Activated T-cell treated with anti-CD3 and anti-CD28 coated beads, Interleukin-2, amount 50 U/mL, for 48 hours (primary cell): ENCODE data around the gene UBQLN4.
"Not testable (repeated sequence)": the region's sequence is repeated elsewhere in the genome, so short reads cannot be mapped to it uniquely, and the experiment has no call there.

Experiments
- DNase-seq, 2 experiments: peaks; one replicate each; pipeline ENCODE4 v3.0.0-alpha.2; 2020

Gene UBQLN4

DNA sequence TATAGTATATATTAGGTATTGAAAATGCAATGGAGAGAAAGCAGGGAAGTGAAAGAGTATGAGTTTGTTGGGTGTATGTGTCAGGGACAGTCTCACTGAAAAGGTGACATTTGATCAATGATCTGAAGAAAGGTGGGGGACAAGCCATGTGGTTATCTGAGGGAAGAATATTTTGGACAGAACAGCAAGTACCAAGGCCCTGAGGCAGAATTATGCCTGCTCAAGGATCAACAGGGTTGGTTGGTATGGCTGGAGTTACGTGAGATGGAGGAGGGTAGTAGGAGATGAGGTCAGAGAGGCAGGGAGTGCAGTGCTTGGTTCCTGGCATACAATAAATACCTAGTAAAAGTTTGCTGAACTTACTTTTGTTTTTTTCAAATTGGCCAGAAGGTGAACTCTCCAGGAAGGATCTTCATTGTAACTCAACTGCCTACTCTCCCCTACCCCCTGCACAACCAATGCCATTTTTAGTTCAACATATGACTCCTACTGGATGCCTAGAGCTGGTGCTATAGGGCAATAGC is 2.8 kb upstream of the UBQLN4 start:
- no peak for DNase-seq

DNA sequence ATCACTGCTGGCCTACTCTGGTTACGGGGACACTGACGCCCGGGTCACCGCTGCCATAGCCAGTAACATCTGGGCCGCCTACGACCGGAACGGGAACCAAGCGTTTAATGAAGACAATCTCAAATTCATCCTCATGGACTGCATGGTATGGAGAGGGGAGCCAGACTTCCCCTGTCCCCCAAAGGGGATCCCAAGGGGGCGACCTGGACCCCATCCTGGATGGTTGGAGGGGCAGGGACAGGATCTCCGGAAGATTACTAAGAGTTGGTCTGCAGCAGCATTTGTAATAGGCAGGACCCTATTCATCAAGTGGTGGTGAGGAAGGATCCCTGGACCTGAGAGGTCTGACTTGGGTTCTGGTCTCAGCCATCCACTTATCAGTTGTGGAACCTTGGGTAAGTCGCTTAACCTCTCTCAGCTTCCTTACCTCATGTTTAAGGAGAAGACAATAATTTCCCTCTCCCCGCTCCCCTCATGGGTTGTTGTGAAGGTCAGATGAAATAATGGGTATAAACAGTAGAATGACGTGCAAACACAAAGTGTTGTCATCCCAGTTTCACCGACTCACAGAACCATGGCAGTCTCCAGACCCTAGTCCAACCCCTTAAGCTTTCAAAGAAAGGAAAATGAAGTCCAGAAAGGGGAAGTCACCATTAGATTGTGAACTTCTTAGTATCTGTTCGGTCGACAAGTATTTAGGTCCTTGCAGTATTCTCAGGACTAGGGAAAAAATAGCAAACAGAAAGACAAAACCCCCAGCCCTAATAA is 1.9 kb upstream of the UBQLN4 start:
- DNase-seq: no peak

DNA sequence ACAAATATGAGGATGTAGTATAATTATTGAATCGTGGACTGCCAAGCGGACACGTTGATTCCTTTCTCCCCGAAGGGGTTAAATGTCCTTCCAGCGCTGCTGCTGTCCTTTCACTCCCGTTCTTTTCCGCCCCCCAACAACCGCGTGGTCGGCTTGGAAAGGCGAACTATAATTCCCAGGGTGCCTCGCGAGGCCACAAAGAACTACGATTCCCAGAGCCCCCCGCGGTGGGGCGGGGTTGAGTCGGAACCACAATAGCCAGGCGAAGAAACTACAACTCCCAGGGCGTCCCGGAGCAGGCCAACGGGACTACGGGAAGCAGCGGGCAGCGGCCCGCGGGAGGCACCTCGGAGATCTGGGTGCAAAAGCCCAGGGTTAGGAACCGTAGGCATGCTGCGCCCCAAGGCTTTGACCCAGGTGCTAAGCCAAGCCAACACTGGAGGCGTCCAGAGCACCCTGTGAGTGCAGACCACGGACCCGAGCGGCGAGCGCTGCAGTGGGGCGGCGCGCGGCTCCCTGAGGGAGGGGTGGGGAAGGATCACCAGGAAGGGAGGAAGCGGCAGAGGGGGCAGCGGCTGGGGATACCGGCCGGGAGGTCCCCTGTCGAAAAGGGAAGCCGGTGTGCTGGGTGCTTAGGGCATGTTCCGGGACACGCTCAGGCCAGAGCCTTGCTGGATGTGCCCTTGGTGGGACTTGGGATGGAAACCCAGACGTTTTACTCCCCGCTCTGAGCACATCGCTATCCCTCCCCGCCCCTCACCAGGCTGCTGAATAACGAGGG is 1.1 kb upstream of the UBQLN4 start, which contains the start of gene LAMTOR2:
Gene LAMTOR2 (plus strand): TSS at position 283 of the 781 bp plus-strand sequence. CDS start 108 bp downstream, at position 391.
- DNase-seq: peak; percentile 99

DNA sequence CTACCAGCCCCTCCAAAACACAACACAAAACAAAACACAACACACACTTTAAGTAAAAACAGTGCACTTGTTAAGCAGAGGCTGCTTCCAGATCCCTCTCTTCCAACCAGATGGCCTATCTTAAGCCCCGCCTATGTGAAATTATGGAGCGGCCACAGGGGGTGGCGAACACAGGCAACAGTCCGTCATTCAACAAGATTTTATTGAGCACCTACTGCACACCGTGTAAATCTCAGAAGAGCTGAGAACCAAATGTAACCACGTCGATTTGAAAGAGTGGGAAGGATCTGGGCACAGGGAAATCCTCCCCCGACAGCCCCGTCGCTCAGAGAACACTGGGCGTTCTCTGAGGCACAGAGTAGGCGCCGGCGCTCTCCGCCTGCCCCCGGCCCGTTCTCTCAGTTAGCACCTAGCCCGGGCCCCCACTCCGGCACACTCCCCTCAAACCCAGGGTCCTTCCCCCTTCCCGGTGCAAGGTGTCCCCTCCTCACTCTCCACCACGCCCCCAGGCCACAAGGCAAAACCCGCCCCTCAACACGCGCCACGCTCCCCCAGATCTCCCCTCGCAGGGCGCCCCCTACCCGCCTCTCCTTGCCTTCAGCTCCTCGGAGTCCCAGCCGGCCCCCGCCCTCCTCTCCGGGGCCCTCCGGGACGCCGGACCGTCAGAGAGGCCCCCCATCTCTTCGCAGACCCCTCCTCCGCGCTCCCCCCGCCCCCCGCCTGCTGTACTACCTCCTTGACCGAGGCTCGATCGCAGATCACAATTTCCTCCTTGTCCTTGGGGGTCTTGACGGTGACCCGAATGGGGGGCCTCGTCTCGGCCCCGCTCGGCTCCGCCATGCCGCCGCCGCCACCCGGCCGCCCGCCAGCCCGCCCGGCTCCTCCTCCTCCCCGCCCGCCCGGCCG is 483 bp downstream of the UBQLN4 start:
- DNase-seq: peak; percentile 80 to 82

DNA sequence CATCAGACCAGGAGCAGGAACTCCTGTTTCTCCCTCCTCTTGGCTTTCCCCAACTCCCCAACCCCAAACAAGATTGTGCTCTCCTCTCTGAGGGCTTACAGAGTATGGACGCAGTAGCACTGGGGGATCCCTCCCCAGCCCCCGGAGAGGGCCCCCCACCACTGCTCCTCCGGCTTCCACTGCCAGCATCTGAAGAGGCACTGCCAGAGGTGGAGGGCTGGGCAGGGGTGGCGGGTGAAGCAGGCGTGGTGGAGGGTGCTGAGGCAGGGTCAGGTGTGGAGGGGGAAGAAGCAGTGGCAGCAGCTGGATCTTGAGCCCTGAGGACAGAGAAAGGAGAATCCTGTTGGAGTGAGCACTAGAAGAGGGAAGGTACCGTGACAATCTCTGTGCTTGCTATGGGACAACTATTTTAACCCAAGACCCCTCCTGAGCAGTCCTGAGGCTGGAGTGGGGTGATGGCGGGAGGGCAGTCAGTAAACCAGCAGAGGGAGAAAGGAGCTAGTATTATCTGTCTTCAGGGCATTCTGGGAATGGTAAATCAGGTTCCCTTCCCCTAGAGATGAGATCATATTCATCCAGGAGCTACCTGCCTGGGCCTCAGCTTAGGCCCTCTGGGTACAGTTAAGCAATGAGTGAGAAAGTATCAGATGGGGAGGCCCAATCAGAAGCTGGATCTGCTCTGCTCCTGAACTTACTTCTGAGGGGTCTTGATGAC is 2.4 kb downstream of the UBQLN4 start:
- no peak for DNase-seq

DNA sequence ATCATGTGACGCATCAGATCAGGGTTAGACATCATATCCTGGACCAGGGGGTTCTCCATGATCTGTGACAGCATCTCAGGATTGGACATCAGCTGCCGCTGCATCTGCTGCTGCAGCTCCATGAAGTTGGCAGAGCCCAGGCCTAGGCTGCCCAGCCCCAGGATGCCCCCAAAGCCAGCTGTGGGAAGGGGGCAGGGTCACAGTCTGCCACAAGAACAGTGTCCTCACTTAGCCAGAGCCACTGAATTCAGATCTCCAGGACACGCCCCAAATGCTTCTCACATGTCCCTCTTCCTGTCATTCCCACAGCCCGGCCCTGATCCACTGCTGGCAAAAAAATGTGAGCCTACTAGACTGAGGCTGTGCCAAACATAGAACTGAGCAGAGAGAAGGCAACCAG is 3.2 kb downstream of the UBQLN4 start:
- DNase-seq: no peak

DNA sequence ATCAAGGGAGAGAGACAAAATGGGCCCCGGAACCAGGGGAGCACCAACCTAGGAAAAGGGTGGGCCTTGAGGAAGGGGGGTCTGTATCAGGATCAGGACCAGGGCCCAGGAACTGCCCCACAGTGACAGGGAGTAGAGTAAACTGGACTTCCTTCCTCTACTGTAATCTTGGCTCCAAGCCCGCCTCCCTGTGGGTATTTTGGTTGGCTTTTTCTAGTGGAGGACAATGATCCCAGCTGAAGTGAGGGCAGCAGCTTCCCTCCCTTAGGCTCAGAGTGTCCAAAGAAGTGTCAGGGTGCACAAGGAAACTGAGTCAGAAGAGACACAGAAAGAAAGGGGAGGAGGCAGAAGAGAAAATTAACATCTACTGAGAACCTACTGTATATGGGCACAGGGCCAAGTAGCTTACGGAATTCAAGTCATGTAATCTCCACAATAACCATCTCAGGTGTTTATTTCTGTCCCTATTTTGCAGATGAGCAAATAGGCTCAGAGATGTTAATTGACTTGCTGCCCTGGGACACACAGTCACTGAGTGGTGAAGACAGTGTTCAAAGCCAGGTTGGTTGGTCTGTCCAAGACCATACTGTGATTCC is 4.8 kb downstream of the UBQLN4 start:
- no peak for DNase-seq

DNA sequence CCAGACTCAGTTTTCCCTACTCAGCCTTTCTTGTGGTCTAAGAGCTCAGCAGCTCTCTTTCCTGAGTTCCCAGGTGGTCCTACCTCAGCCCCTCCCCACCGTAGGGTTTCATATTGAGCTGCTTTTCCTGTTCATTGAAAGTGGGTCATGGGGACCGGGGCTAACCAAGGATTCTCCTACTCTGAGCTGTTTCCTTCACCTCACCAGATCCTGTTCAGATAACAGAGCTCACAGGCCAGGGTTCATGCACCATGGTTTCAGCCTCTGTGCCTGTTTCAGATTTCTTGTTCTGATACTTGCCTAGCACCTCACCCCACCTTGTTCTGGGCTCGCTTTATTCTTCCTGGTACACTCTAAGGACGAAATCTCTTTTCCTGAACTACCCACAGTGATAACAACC is 8.5 kb downstream of the UBQLN4 start:
- DNase-seq: no peak

DNA sequence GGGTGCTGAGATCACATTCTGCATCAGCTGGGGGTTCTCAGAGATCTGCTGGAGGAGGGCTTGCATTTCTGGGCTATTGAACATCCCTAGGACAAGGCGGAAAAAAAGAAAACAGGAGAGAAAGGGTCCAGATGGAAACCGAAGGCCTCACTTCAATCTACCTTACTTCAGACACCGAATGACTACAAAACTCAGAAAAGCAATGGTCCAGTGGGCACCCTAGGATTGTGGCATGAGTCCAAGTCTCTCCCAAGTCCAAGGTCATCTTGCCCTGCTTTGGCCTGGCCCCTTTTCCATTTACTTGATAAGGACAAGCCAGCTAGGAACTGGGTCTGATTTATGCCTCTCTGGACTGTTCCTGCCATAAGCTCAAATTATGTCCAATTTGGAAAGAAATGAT is 10.8 kb downstream of the UBQLN4 start:
- no peak for DNase-seq

DNA sequence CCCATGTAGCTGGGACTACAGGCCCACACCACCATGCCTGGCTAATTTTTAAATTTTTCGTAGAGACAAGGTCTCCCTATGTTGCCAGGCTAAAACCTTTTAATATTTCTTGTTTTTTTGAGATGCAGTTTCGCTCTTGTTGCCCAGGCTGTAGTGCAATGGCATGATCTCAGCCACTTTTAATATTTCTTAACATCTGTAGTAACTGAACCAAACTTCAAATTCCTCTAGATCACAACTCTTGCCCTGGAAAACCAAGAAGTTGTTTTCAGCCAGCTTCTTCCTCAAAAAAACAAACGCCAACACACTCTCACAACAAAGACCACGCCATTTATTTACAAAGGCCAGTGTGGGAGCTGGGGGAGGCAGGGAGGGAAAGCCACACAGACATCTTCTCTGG is 18.6 kb downstream of the UBQLN4 start:
- DNase-seq: not testable (repeated sequence)

DNA sequence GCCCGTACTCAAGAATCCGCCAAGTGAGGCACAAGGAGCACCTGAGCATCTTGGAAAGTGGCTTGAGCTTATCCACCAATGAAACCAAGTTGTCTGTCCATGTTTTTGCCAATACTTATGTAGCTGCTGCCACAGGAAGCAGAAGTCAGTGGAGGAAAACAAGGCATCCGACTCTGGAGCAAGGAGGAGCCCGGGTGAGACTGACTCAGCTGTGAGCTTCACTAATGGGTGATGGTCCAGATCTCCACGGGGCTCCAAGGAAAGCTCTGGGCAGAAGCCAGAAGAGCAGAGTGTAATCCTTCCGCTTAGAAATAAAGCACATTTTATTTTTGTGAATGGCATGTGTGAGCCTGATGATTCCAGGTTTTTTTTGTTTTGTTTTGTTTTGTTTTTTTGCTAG is 20.6 kb downstream of the UBQLN4 start:
- DNase-seq: no peak

DNA sequence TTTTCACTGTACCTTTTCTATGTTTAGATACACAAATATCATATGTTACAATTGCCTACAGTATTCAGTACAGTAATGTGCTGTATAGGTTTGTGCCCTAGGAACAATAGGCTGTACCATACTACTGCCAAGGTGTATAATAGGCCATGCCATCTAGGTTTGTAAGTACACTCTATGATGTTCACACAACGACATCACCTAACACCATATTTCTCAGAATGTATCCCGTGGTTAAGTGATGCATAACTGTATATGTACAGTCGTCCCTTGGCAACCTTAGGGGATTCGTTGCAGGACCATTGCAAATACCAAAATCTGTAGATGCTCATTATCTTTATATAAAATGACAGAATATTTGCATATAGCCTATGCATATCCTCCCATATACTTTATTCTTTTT is 27.0 kb downstream of the UBQLN4 start:
- DNase-seq: no peak

DNA sequence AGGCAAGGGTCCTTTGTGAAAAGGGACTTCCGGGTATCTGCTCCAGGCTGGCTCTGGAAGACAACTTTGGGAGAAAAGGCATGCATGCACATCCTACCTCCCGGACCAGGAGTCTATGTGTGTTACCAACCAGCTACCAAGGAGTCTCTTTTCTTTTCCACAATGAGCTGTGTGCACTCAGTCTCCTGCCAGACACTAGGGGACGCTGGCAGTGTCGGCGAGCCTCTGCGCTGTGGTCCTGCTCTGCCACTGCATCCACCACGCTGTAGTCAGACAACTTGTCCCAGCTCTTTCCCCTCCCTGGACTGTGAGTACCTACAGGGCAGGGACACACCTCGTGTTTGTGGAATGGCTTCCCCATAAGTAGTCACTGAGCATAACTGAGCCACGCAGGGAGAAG is 27.7 kb downstream of the UBQLN4 start:
- DNase-seq: peak; percentile 51 to 67

DNA sequence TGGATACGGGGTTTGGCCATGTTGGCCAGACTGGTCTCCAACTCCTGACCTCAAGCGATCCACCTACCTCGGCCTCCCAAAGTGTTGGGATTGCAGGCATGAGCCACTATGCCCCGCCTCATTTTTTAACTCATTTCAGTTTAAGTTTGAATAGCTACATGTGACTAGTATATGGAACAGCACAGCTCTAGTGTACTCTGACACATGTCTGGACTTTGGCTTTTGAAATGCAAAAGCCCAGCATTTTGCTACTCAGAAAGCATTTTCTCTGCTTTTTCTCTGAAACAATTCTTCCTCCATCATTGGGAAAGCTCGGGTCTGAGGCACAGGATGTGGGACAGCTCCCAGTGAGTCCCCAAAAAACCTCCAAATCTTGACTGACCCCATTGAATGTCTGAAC is 28.8 kb downstream of the UBQLN4 start:
- DNase-seq: no peak

DNA sequence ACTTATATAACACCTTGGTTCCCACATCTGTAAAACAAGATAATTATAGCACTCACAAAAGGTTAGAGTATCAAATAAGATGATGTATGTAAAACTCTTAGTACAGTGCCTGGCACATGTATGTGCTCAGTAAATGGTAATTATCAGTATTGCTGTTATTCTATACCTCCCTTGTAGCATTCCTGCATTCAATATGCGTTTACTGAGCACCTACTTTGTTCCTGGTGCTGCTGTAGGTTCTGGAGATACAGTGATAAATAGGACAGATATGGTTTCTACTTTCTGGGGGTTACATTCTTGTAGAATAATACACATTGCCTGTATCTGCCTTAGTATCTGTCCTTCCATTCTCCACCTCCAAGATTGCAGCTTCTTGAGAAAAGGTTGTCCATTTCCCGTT is 31.6 kb downstream of the UBQLN4 start:
- no peak for DNase-seq

DNA sequence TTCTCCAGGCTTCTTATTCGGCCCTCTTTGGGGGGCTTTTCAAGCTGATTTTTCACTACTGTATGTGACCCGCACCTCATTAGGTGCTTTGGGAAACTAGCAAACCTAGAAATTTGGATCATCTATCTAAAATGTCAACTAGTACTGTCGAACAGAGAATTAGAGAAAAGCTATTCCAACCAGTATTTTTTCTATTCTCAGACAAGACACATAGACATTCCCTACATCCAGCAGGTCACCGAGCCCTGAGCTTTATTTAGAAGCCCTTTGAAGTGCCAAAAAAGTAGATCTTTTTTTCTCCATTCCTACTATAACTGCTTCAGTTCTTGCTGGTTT is 32.5 kb downstream of the UBQLN4 start:
- DNase-seq: no peak

DNA sequence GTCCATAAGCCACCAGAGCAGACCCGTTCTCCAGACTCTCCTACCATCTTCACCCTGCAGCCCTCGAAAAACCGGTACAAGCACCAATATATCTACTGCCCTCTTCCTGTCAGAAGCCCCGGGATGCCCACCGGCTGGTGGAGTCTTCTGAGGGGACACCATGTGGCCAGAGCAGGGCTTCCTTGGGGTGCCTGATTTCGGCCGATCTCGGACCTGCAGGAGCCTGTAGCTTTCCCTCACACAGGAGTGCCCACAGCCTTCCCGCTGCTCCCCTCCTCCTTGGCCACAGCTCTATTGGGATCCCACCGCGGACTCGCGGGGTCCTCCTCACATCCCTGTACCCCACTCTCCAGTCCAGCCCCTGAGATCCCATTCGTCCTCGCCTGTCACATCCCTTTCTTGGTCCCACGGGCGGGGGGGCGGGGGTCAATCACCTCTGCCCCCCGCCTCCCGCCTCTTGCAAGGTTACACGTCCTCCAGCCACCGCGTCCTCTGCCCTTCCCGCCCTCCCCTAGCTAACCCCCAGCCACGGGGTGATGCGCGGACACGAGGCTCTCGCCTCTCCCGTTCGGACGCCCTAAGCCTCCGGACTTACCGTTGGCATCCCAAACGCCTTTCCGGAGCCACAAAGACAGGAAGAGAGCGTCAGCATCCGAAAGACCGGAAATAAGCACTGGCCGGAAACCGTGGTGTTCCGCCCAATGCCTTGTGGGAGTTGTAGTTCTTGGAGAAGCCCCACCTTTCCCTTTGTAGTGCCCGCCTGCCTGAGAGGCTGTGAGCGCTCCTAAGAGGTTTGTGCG is 33.1 kb downstream of the UBQLN4 start, which contains the start of gene SSR2:
Gene SSR2 (minus strand): TSS at position 659 of the 800 bp plus-strand sequence. CDS start 784 bp downstream, outside the sequence.
- DNase-seq: peak; percentile 87 to 88

DNA sequence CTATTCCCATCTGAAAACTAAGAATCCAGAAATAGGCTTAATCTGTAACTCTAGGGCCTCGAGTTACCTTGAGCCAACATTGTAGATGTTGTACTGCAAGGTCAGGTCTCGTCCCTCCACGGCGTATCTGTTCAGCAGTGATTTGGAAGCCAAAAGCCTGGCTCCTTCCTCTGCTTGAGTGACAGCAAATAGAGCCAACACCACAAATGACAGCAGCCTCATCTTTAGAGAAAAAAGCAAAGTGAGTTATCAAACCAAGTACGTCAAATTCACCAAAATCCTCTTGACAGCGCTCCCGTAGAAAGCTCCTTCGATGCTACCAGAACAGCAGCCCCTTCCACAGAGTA is 33.7 kb downstream of the UBQLN4 start:
- no peak for DNase-seq

DNA sequence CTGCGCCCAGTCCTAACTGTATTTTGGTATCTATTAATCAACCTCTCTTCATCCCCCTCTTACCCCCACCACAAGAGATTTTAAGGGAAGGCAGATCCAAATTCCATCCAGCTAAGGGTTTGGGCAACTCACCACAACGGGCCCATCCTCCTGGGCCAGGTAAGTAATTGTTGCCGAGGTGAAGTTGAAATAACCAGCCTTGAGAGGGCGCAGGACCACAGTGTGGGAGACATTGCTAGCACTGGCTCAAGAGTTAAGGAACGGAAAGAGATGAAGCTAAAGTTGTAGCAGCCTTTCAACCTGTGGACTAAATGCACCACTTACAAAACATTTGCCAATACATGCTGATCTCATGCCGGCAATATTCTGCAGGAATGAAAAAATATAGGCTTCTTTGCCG is 38.8 kb downstream of the UBQLN4 start:
- DNase-seq: no peak

DNA sequence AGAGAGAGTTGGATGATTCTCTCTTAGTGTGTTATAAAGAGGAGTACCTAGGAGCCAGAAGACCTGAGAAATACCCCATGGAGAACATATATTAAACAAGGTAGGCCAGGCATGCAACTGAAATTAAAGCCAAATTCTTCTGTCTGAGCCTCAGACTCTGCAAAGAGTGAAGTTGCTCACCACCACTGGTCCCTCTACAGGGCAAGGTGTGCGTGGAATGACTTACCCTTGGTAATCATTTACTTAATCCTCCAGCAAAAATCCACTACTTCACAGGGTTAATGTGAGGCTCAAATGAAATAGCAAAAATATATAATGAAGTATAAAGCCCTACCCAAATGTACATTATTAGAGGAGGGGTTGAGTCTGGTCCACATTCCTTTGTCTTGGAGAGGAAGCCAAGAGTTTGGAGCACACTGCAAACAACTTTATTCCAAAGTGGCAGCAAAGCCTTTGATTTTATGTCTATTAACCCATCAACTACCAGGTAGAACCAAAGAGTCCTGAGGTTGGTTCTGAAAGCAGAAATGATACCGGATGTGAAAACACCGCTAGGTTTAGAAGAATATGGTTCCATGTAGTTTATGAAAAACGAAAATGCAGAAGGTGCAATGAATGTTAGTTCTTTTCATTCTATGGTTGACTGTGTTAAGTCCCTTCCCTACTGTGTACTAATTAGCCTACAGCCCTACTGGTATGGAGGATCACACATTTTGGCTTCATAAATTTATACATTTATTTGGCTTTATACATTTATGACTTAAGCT is 41.4 kb downstream of the UBQLN4 start:
- no peak for DNase-seq
